Lower lobe of right lung (tissue), 2 donors: ENCODE results near the gene FBN1. TPM values are rescaled to one million over a fixed set of nuclear protein-coding genes. Genes with fewer than 3 reads are reported as not detected.

Source experiments
- ATAC-seq, 2 donors: fragments of 200-7000 bp; cut with Tn5 transposase; one replicate each; pipeline ENCODE4 v1.9.1; 2020 to 2022; ENCODE audit warnings: mild to moderate bottlenecking in 2 of 2, moderate library complexity in 2 of 2
- DNase-seq: peaks from one replicate; pipeline ENCODE4 v3.0.0-alpha.2; 2020
- H3K27ac ChIP-seq: fragments of 200-600 bp; one replicate; pipeline ENCODE4 v1.8.0; 2022
- H3K27me3 ChIP-seq: fragments of 200-600 bp; one replicate; pipeline ENCODE4 v1.8.0; 2022; ENCODE audit warnings: low read depth
- H3K36me3 ChIP-seq: fragments of 200-600 bp; one replicate; pipeline ENCODE4 v1.8.0; 2022; ENCODE audit warnings: mild to moderate bottlenecking
- H3K4me1 ChIP-seq: fragments of 200-600 bp; one replicate; pipeline ENCODE4 v1.8.0; 2022
- H3K4me3 ChIP-seq: fragments of 200-600 bp; one replicate; pipeline ENCODE4 v1.8.0; 2022; ENCODE audit warnings: mild to moderate bottlenecking
- H3K9me3 ChIP-seq: fragments of 200-600 bp; one replicate; pipeline ENCODE4 v1.8.0; 2022
- intact Hi-C: fragments of 100-400 bp; cut with DNase I; formaldehyde crosslinking; loops from one replicate; pipeline ENCODE4 v1.11.0; 2022
- total RNA-seq: library from RNA; stranded (reverse); fragmentation: NEBNext Ultra II Directional; extraction: Animal tissue kit (Norgen Biotek cat#: 25700); gene quantifications from one replicate; pipeline ENCODE4 v1.2.1, GENCODE V29; 2021
- TF ChIP-seq, protein P1 (sequence below): fragments of 200-600 bp; IDR thresholded peaks from one replicate; pipeline ENCODE4 v1.8.0; 2022; ENCODE audit warnings: antibody characterized with exemption, mild to moderate bottlenecking
- donor health status: DM: no; HTN: yes; CAD: no; lungs with severe emphysema.

FBN1 gene
- total RNA-seq, 1 donor from 2014 or later = 75.3 TPM

- no peak overlapping the region for H3K4me3 ChIP-seq
- intact Hi-C loops = no loop called here
- H3K27me3 ChIP-seq = no peaks in the 10 kb centered on the region
- no peaks in the 10 kb centered on the region for H3K9me3 ChIP-seq
- TF ChIP-seq, protein P1, sequence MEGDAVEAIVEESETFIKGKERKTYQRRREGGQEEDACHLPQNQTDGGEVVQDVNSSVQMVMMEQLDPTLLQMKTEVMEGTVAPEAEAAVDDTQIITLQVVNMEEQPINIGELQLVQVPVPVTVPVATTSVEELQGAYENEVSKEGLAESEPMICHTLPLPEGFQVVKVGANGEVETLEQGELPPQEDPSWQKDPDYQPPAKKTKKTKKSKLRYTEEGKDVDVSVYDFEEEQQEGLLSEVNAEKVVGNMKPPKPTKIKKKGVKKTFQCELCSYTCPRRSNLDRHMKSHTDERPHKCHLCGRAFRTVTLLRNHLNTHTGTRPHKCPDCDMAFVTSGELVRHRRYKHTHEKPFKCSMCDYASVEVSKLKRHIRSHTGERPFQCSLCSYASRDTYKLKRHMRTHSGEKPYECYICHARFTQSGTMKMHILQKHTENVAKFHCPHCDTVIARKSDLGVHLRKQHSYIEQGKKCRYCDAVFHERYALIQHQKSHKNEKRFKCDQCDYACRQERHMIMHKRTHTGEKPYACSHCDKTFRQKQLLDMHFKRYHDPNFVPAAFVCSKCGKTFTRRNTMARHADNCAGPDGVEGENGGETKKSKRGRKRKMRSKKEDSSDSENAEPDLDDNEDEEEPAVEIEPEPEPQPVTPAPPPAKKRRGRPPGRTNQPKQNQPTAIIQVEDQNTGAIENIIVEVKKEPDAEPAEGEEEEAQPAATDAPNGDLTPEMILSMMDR = no peak
- peaks cover 3% of the 10 kb centered on the region for H3K4me1 ChIP-seq
- ATAC-seq = no peak
- no peak for DNase-seq
- H3K27ac ChIP-seq = no peak overlapping the region
- H3K36me3 ChIP-seq = no peaks in the 10 kb centered on the region
Measured at GRCh38 chr15:48555241-48555881, 90.1 kb downstream of the FBN1 start.

GRCh38 chr15:48554112-48554511 lies 91.4 kb downstream of the FBN1 start:
- no peak overlapping the region for H3K27ac ChIP-seq
- TF ChIP-seq, protein P1 = no peak
- no peaks in the 10 kb centered on the region for H3K36me3 ChIP-seq
- H3K4me3 ChIP-seq = no peak overlapping the region
- H3K27me3 ChIP-seq = no peaks in the 10 kb centered on the region
- intact Hi-C loops = no loop called here
- H3K4me1 ChIP-seq = no peaks in the 10 kb centered on the region
- ATAC-seq (no peak), DNase-seq (no peak)
- no peaks in the 10 kb centered on the region for H3K9me3 ChIP-seq

DNA sequence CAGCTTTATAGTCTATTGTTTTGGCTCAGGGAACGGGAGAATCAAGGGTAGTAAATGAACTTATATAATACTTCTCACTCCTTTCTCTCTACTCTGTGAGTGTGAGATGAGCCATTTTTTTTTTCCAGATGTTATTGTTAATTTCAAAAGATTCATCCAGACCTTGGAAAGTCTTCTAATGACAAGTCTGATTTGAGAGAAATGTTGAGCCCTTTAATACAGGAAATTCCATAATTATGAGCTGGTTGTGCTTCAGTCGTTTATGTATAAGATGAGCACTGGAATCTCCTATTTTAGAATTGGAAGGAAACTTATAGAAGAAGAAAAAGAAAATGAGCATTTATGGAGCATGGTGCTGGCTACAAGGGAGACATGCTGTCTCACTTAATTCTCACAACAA lies 92.0 kb downstream of the FBN1 start:
- intact Hi-C loops = no loop called here

GRCh38 chr15:48550822-48551525 lies 94.5 kb downstream of the FBN1 start:
- H3K27me3 ChIP-seq = no peaks in the 10 kb centered on the region
- no peaks in the 10 kb centered on the region for H3K9me3 ChIP-seq
- intact Hi-C loops = no loop called here
- H3K27ac ChIP-seq = no peak overlapping the region
- no peaks in the 10 kb centered on the region for H3K36me3 ChIP-seq
- TF ChIP-seq, protein P1 = no peak
- ATAC-seq (no peak), DNase-seq (no peak)
- H3K4me3 ChIP-seq = no peak overlapping the region
- no peaks in the 10 kb centered on the region for H3K4me1 ChIP-seq

More for the DNA sequence above, 92.0 kb downstream of the FBN1 start:
- TF ChIP-seq, protein P1 = no peak
- Histone ChIP-seq H3K27me3 (no peaks in the 10 kb centered on the region), H3K4me1 (no peaks in the 10 kb centered on the region), H3K4me3 (no peak overlapping the region), H3K36me3 (no peaks in the 10 kb centered on the region), H3K9me3 (no peaks in the 10 kb centered on the region), H3K27ac (no peak overlapping the region)
- no peak for ATAC-seq
- DNase-seq = no peak

DNA sequence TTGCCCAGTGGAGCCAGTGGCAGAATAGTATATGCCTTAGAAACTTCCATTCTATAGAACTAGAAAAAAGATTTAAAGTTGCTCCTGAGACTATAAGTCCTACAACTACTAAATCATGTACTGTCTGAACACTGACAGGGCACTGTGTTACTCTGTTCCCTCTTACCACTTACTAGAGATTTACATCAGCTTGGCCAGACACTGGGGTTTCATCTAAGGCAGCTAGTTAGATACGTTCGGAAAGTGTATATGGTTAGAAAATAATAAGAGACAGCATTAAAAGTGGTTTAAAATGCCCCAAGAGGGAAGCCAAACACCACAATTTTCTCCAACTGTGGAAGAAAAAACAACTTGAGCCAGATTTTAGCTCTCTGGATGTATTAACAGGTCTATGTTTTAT lies 97.1 kb downstream of the FBN1 start:
- Histone ChIP-seq H3K4me3 (no peak overlapping the region), H3K4me1 (no peaks in the 10 kb centered on the region), H3K27ac (no peak overlapping the region), H3K9me3 (no peaks in the 10 kb centered on the region), H3K27me3 (no peaks in the 10 kb centered on the region), H3K36me3 (no peaks in the 10 kb centered on the region)
- DNase-seq (no peak), ATAC-seq (no peak)
- TF ChIP-seq, protein P1 = no peak
- intact Hi-C loops = no loop called here
